ENCODE measurements around the gene POLR2E.

Gene POLR2E

GRCh38 chr19:1063909-1064660 is 31.1 kb downstream of the POLR2E start:
- FAIRE-seq (no peak), DNase-seq (ENCODE audit: insufficient read length, low spot score) (no peak)
- TF ChIP-seq CTCF (IDR thresholded peaks at IDR 0.05; ENCODE audit: insufficient read depth, missing control alignments): no peak

- no peak for DNase-seq (ENCODE audit: insufficient read length, low spot score)
- FAIRE-seq: no peak
- TF ChIP-seq CTCF (IDR thresholded peaks at IDR 0.05; ENCODE audit: insufficient read depth, missing control alignments): no peak
Measured at GRCh38 chr19:1063030-1063908, 31.9 kb downstream of the POLR2E start.

GRCh38 chr19:1062387-1063029 is 32.7 kb downstream of the POLR2E start:
- no peak for DNase-seq (ENCODE audit: insufficient read length, low spot score)
- FAIRE-seq: no peak

GRCh38 chr19:1061987-1062386 is 33.2 kb downstream of the POLR2E start:
- DNase-seq (ENCODE audit: insufficient read length, low spot score) (no peak), FAIRE-seq (no peak)
- TF ChIP-seq CTCF (IDR thresholded peaks at IDR 0.05; ENCODE audit: insufficient read depth, missing control alignments): no peak

More at GRCh38 chr19:1062387-1063029, 32.7 kb downstream of the POLR2E start:
- no peak for TF ChIP-seq CTCF (IDR thresholded peaks at IDR 0.05; ENCODE audit: insufficient read depth, missing control alignments)

- TF ChIP-seq CTCF (IDR thresholded peaks at IDR 0.05; ENCODE audit: insufficient read depth, missing control alignments): no peak
- no peak for FAIRE-seq
Measured at GRCh38 chr19:1060689-1061088, 34.5 kb downstream of the POLR2E start.

GRCh38 chr19:1058112-1058511 is 37.1 kb downstream of the POLR2E start:
- FAIRE-seq (no peak), DNase-seq (ENCODE audit: insufficient read length, low spot score) (no peak)
- TF ChIP-seq CTCF (IDR thresholded peaks at IDR 0.05; ENCODE audit: insufficient read depth, missing control alignments): no peak

More at GRCh38 chr19:1060689-1061088, 34.5 kb downstream of the POLR2E start:
- no peak for DNase-seq (ENCODE audit: insufficient read length, low spot score)
